GM12864 (cell line): ENCODE results near the gene NFXL1.

Experiments
- DNase-seq: peaks from one replicate; pipeline ENCODE4 v3.0.0-alpha.2; 2011; ENCODE audit warnings: low read depth
- H3K4me3 ChIP-seq: 2 replicates; pipeline ENCODE4 v1.5.1; 2011; ENCODE audit warnings: mild to moderate bottlenecking, low read depth, low read length, control low read depth
- TF ChIP-seq, protein P1 (sequence below): IDR thresholded peaks from 2 replicates; pipeline ENCODE4 v1.5.1; 2011; ENCODE audit warnings: low read depth, mild to moderate bottlenecking, moderate library complexity, low read length, control low read depth, inconsistent platforms; ENCODE audit errors: missing control alignments

The NFXL1 gene

GRCh38 chr4:47915378-47915777 is 995 bp upstream of the NFXL1 start:
- DNase-seq, result no peak
- TF ChIP-seq, protein P1, sequence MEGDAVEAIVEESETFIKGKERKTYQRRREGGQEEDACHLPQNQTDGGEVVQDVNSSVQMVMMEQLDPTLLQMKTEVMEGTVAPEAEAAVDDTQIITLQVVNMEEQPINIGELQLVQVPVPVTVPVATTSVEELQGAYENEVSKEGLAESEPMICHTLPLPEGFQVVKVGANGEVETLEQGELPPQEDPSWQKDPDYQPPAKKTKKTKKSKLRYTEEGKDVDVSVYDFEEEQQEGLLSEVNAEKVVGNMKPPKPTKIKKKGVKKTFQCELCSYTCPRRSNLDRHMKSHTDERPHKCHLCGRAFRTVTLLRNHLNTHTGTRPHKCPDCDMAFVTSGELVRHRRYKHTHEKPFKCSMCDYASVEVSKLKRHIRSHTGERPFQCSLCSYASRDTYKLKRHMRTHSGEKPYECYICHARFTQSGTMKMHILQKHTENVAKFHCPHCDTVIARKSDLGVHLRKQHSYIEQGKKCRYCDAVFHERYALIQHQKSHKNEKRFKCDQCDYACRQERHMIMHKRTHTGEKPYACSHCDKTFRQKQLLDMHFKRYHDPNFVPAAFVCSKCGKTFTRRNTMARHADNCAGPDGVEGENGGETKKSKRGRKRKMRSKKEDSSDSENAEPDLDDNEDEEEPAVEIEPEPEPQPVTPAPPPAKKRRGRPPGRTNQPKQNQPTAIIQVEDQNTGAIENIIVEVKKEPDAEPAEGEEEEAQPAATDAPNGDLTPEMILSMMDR, result no peak
- peak overlapping the region; percentile 99; the same call in 1 of the 2 replicates for H3K4me3 ChIP-seq

DNA sequence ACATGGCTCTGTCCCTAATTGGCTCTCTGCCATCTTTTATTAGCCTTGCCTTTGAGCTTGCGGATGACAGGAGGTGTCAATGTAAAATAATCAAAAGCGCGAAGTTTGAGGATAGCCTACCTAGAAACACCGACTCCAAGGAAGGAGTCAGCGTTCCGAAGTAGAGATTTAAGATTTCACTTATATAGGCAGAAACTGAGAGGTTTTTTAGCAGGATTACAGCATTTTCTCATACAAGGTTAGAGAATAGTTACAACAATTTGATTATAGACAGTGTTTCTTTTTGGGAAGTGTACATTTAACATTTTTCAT is 499 bp upstream of the NFXL1 start:
- peak overlapping the region; percentile 99 for H3K4me3 ChIP-seq
- TF ChIP-seq, protein P1, result no peak
- DNase-seq, result no peak

DNA sequence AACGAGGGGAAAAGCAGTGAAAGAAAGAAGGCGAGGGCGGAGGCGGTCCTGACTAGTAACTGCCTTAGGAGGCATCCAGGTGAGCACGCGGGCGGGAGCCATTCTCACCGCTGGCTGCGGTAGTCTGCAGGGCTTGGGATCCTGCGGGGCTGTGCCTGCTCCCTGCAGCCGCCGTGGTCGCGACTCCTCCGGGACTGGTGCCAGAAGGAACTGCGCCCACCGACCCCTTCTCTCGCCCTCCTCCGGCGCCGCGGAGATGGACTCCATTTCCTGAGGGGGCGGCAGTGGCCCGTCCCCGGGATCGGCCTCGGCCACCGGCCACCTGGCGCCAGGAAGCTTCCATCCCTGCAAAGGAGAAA is 543 bp downstream of the NFXL1 start:
- H3K4me3 ChIP-seq, result peak overlapping the region; percentile 99
- TF ChIP-seq, protein P1, result no peak
- DNase-seq, result no peak

GRCh38 chr4:47913330-47913729 is 1.1 kb downstream of the NFXL1 start:
- DNase-seq, result no peak
- TF ChIP-seq, protein P1, result no peak
- peak overlapping the region; percentile 99 for H3K4me3 ChIP-seq

GRCh38 chr4:47907089-47907646 is 7.2 kb downstream of the NFXL1 start:
- DNase-seq, result no peak

DNA sequence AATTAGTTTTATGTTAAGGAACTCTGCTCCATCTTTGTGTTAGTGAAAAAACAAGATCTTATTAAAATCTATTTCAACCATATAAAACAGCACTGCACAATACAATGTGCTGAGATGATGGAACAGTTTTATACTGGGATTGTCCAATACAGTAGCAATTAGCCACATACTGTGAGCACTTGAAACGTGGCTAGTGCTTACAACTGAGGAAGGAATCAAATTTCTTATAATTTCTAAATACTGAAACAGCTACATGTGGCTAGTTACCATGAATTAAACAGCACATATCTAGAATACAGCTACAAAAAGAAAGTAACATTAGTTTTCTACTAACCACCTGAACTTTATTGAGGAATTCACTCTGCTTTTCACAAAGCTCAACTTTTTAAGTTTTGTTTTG is 14.7 kb downstream of the NFXL1 start:
- TF ChIP-seq, protein P1, result no peak
- no peak for DNase-seq
- no peak overlapping the region for H3K4me3 ChIP-seq

More at GRCh38 chr4:47907089-47907646, 7.2 kb downstream of the NFXL1 start:
- TF ChIP-seq, protein P1, result no peak
- H3K4me3 ChIP-seq, result no peak overlapping the region

- no peak for DNase-seq
- H3K4me3 ChIP-seq, result no peak overlapping the region
- TF ChIP-seq, protein P1, result no peak
Measured at GRCh38 chr4:47891928-47892327, 22.5 kb downstream of the NFXL1 start.
